ENCODE results near the gene TYMS. TPM values are rescaled to one million over a fixed set of nuclear protein-coding genes. Genes with fewer than 3 reads are reported as not detected.

TYMS gene
- total RNA-seq, 1 experiment from 2014 or later = 140 TPM

DNA sequence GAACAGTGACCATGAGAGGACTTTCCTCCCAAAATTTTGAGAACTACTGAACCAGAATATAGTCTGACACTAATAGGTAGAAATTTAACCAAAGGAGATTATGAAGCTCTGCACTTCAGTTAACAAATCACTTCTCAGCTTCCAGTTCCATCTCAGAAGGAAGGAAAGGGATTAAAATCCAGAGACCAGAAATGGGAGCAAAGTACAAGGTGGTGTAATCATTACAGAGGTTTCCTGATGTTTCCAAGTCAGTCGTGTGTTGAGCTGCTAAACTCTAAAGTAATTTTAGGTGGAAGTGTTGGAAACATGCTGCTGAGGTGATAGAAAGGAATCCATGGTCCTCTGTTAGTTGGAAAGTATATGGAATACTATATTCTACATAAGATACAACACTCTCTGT, 10.8 kb downstream of the TYMS start:
- no peak overlapping the region for H4K5ac ChIP-seq (ENCODE audit: insufficient read length, low read depth, low read length)
- peaks cover 5% of the 10 kb centered on the region; the same call in 1 of the 2 replicates for H3K79me2 ChIP-seq (ENCODE audit: insufficient read depth, low read length)
- no peaks in the 10 kb centered on the region for H3K79me1 ChIP-seq (ENCODE audit: insufficient read depth, low read depth, low read length, poor library complexity, severe bottlenecking)
- H3K4ac ChIP-seq (ENCODE audit: low read depth, low read length) = no peak overlapping the region
- no peak overlapping the region for H3K14ac ChIP-seq (ENCODE audit: insufficient read depth, low read length)
- H3K23me2 ChIP-seq (ENCODE audit: insufficient read length, low read depth, low read length, poor library complexity, severe bottlenecking) = no peaks in the 10 kb centered on the region
- H2AFZ ChIP-seq (ENCODE audit: low read length) = no peak overlapping the region
- WGBS (ENCODE audit: extremely low coverage, insufficient read length, low lambda C conversion rate) = no CpG with 5 or more reads among the region's 1 CpG
- no peaks in the 10 kb centered on the region for H3K27me3 Mint-ChIP-seq (ENCODE audit: low read depth)
- no peaks in the 10 kb centered on the region for H4K20me1 ChIP-seq (ENCODE audit: control insufficient read depth, insufficient read depth, insufficient read length)
- no peak overlapping the region for H3K27ac ChIP-seq (ENCODE audit: insufficient read length, low read depth, low read length)
- H2BK20ac ChIP-seq (ENCODE audit: low read depth, low read length, poor library complexity, severe bottlenecking) = no peak overlapping the region
- peaks cover 8% of the 10 kb centered on the region in 2 experiments for H3K9me3 Mint-ChIP-seq
- H4K8ac ChIP-seq (replicated peaks; ENCODE audit: insufficient read length, low read depth, low read length) = no peak overlapping the region
- H3K4me1 Mint-ChIP-seq = 0 out of 4 replicates have a peak, but pooled peaks cover 0 to 4% of the 10 kb centered on the region in 2 experiments
- H3T11ph ChIP-seq (ENCODE audit: low read length) = no peak overlapping the region
- H2AK5ac ChIP-seq (ENCODE audit: insufficient read length, low read length) = no peak overlapping the region
- H2BK15ac ChIP-seq (ENCODE audit: low read depth, low read length) = no peak overlapping the region
- no peak overlapping the region for H3K4me3 Mint-ChIP-seq
- H3K4me1 ChIP-seq (ENCODE audit: insufficient read depth, low read length) = no peaks in the 10 kb centered on the region
- H2BK120ac ChIP-seq (ENCODE audit: low read depth, low read length, poor library complexity, severe bottlenecking) = no peak overlapping the region
- H2BK12ac ChIP-seq (ENCODE audit: insufficient read length, low read depth, low read length) = no peak overlapping the region
- H3K23ac ChIP-seq (ENCODE audit: insufficient read length, low read depth, low read length) = no peak overlapping the region
- DNase-seq = no peak
- no peaks in the 10 kb centered on the region for H3K9me3 ChIP-seq (ENCODE audit: control insufficient read depth, low read depth, low read length)
- no peak overlapping the region for H3K56ac ChIP-seq (ENCODE audit: insufficient read length, low read depth, low read length)
- TF ChIP-seq, protein P1, sequence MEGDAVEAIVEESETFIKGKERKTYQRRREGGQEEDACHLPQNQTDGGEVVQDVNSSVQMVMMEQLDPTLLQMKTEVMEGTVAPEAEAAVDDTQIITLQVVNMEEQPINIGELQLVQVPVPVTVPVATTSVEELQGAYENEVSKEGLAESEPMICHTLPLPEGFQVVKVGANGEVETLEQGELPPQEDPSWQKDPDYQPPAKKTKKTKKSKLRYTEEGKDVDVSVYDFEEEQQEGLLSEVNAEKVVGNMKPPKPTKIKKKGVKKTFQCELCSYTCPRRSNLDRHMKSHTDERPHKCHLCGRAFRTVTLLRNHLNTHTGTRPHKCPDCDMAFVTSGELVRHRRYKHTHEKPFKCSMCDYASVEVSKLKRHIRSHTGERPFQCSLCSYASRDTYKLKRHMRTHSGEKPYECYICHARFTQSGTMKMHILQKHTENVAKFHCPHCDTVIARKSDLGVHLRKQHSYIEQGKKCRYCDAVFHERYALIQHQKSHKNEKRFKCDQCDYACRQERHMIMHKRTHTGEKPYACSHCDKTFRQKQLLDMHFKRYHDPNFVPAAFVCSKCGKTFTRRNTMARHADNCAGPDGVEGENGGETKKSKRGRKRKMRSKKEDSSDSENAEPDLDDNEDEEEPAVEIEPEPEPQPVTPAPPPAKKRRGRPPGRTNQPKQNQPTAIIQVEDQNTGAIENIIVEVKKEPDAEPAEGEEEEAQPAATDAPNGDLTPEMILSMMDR (conservative IDR thresholded peaks at IDR 0.05) = no peak
- H3K4me2 ChIP-seq (ENCODE audit: insufficient read depth, insufficient read length, low read length) = no peak overlapping the region
- H3K9ac ChIP-seq (ENCODE audit: extremely low read depth, insufficient read length, low read length) = no peak overlapping the region
- no peak overlapping the region for H2BK5ac ChIP-seq (ENCODE audit: insufficient read length, low read length)
- peaks cover 38 to 72% (median 71%) of the 10 kb centered on the region in 3 experiments for H3K36me3 Mint-ChIP-seq (ENCODE audit: insufficient read depth in 1 of 3, low read depth in 3 of 3)
- H4K91ac ChIP-seq (ENCODE audit: insufficient read length, low read depth, low read length) = no peak overlapping the region
- H3K27ac Mint-ChIP-seq = no peak overlapping the region
- no peaks in the 10 kb centered on the region for H3K27me3 ChIP-seq (ENCODE audit: insufficient read depth, low read length)
- no peak overlapping the region for H3K18ac ChIP-seq (ENCODE audit: insufficient read length, low read depth, low read length)
